Activated CD4-positive, alpha-beta T cell treated with anti-CD3 and anti-CD28 coated beads, Interleukin-10, Interleukin-2, amounts not matched to agents 100 ng/mL and 50 ng/mL, durations not matched to agents 16 hours and 8 hours (primary cell): ENCODE measurements around the gene CDK5RAP1.
A peak's percentile ranks its signal among the peaks of the same experiment; 100 is the strongest.

Experiments used
- DNase-seq: peaks from one replicate; pipeline ENCODE4 v3.0.0-alpha.2; 2020

Gene CDK5RAP1

GRCh38 chr20:33373735-33374605 lies 27.3 kb downstream of the CDK5RAP1 start:
- DNase-seq = no peak

- DNase-seq = no peak
Measured at GRCh38 chr20:33372993-33373441, 28.3 kb downstream of the CDK5RAP1 start.

- peak; percentile 73 for DNase-seq
Measured at GRCh38 chr20:33370291-33370690, 31.0 kb downstream of the CDK5RAP1 start.

- no peak for DNase-seq
Measured at GRCh38 chr20:33362898-33363297, 38.4 kb downstream of the CDK5RAP1 start.

DNA sequence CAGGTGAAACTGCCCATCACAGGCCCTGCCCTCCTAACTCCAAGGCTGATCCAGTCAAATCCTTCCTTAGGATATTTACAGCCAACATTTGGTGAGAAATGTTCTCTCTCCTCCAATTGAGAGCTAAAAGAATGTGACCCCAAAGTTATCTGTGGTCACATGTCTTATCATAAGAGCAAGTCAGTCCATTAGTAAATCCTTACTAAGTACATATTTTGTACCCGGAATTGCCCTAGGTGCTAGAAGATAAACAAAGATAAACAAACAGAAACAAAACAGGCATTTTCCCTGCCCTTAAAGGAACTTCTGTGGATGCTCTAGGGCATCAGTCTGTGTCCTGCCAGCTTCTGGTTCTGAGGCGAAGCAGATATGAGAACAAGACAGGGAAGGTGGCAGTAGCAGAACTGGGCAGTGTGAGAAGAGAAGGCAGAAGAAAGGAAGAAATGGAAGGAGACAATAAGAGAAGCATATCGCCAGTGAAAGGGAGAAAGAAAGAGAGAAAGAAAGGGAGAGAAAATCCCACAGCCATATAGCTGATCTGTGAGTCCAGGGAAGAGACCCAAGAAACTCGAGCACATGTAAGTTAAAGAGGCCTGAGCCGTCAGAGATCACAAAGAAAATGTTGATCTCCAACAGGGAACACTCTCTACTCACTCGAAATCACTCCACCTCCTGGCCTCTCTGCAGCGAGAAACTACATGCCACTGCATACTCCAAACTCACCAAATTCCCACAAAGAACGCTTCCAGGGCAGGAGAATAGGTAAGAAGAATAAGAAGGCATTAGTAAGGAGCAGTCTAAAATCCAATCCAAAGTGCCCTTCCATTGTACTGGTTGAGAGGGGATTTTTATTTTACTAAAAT lies 41.7 kb downstream of the CDK5RAP1 start:
- no peak for DNase-seq

DNA sequence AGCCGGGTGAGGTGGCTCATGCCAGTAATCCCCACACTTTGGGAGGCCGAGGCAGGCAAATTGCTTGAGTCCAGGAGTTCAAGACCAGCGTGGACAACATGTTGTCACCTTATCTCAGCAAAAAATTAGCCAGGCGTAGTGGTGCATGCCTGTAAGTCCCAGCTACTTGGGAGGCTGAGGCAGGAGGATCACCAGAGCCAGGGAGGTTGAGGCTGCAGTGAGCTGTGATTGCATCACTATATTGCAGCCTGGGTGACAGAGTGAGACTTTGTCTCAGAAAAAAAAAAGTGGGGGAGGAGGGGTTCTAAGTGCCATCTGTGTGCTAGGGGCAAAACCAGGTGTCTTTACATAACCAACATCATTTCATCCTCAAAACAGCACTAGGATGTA lies 48.3 kb downstream of the CDK5RAP1 start:
- DNase-seq = no peak

- DNase-seq = no peak
Measured at GRCh38 chr20:33352258-33353012, 48.9 kb downstream of the CDK5RAP1 start.

DNA sequence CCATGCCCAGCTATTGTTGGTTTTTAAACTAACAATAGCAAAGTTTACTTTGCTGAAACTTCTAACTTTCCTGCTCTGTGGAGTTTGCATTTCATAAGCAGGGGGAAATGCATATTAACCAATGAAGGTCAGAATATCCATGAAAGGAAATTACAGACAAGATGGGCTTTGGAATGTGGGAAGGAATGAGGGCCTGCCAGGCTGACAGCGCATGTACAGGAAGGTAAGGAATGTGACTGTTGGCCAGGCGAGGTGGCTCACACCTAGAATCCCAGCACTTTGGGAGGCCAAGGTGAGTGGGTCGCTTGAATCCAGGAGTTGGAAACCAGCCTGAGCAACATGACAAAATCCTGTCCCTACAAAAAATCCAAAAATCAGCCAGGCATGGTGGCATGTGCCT lies 49.6 kb downstream of the CDK5RAP1 start:
- no peak for DNase-seq

- no peak for DNase-seq
Measured at GRCh38 chr20:33349493-33349892, 51.8 kb downstream of the CDK5RAP1 start.

- no peak for DNase-seq
Measured at GRCh38 chr20:33348136-33348937, 53.0 kb downstream of the CDK5RAP1 start.

GRCh38 chr20:33345342-33345741 lies 56.0 kb downstream of the CDK5RAP1 start:
- no peak for DNase-seq

GRCh38 chr20:33343521-33343920 lies 57.8 kb downstream of the CDK5RAP1 start:
- no peak for DNase-seq

DNA sequence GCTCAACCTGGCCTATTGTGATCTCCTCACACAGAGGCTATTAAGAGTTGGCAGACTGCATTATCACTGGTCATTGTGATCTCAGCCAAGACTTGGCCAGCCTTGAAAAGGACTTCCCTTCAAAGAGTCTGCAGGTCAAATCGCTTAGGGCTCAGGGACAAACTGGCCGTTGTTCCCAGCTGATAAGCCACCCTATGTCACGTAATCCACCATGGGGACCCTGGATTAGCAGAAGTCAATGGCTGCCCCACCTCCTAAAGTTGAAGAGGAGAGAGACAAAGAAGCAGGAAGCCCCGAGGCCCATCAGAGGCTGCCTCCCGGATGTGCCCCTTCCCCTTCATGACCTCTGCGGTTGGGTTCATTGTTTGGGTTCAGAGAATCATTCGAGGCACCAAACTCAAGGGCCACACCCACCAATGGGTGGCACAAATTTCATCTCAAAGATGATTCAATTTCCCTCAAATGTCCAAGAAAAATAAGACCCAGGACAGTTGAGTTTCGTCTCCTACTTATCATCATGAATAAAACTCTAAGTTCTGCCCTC lies 61.7 kb downstream of the CDK5RAP1 start:
- no peak for DNase-seq

DNA sequence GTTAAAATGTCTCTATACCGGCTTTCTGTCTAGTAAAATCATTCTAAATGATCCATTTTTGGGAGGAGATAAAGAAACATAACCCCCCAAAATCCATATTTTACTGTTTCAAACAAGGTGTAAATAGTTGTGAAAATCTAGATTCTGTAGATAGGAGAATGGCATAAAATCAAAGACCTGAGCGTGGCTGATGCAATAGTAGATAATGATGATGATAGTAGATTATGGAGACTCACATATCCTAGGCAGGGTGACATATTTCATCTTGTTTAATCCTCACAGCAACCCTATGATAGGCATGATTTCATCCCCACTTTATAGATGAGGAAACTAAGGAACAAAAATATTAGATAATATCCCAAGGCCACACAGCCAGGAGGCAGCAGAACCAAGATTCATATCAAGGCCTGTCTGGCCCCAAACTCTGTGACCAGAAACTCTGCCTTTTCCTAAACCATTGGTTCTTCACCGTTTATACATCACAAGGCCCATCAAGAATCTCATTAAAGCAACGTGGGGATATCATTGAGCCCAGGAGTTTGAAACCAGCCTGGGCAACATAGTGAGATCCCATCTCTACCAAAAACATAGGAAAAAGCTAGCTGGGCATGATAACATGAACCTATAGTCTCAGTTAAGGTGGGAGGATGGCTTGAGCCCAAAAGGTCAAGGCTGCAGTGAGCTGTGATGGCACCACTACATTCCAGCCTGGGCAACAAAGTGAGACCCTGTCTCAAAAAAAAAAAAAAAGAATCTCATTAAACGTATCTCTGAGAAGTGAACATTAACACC lies 62.7 kb downstream of the CDK5RAP1 start:
- no peak for DNase-seq

- no peak for DNase-seq
Measured at GRCh38 chr20:33337531-33338165, 63.7 kb downstream of the CDK5RAP1 start.

DNA sequence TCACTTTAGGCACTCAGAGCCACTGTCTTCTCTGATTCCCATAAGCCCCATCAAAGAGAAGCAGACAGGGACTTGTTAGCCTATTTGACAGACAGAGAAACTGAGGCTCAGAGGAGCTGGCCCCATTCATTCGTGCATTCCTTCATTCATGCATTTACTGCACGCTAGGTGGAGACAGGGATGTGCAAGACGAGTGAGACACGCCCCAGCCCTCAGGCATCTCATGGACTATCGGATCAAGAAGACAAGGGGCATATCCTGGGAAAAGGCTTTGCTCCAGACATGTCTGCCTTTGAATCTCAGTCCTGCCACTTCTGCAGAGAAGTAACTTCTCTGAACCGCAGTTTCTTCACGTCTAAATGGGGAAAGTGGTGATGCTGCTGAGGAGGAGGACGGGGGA lies 64.2 kb downstream of the CDK5RAP1 start:
- DNase-seq = no peak

DNA sequence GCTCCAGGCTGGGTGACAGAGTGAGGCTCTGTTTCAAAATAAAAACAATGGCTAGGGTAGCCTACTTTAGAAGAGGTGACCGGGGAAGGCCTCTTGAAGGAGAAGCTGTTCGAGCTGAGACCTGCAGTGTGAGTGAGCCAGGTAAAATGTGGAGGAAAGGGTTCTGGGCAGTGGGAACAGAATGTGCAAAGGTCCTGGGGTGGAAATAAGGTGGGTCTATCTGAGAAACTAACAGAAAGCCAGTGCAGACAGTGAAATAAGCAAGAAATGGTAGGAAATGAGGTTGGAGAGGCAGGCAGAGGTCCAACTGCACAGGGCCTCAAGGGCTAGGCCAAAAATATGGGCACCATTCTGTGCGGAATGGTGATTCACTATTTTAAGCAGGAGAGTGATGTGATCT lies 64.9 kb downstream of the CDK5RAP1 start:
- DNase-seq = no peak

- DNase-seq = no peak
Measured at GRCh38 chr20:33334111-33334510, 67.2 kb downstream of the CDK5RAP1 start.

GRCh38 chr20:33333616-33334015 lies 67.7 kb downstream of the CDK5RAP1 start:
- DNase-seq = no peak

- DNase-seq = no peak
Measured at GRCh38 chr20:33332905-33333456, 68.3 kb downstream of the CDK5RAP1 start.
